Heart left ventricle (tissue), 16 donors: ENCODE data around the gene VENTX. TPM values are rescaled to one million over a fixed set of nuclear protein-coding genes. Genes with fewer than 3 reads are reported as not detected.

ENCODE experiments used
- ATAC-seq, 4 donors: fragments of 200-7000 bp; cut with Tn5 transposase; one replicate each; pipeline ENCODE4 v1.9.1; 2020 to 2022; ENCODE audit warnings: moderate library complexity in 4 of 4, mild to moderate bottlenecking in 3 of 4, moderate number of reproducible peaks in 1 of 4
- DNase-seq, 5 donors: peaks; one replicate each; pipeline ENCODE4 v3.0.0-alpha.2; 2020
- H3K27ac ChIP-seq, 12 donors: fragments of 200-600 bp; sonication (generic) in 4 of 12; one replicate each; pipeline versions ENCODE4 v1.5.0 to v1.8.0; 2016 to 2022; ENCODE audit warnings: mild to moderate bottlenecking in 2 of 12
- H3K27me3 ChIP-seq, 9 donors: fragments of 200-600 bp; sonication (generic) in 2 of 9; one replicate each; pipeline versions ENCODE4 v1.5.1 to v1.8.0; 2016 to 2022; ENCODE audit warnings: mild to moderate bottlenecking in 3 of 9
- H3K36me3 ChIP-seq, 9 donors: fragments of 200-600 bp; sonication (generic) in 2 of 9; one replicate each; pipeline versions ENCODE4 v1.5.0 to v1.8.0; 2018 to 2022; ENCODE audit warnings: mild to moderate bottlenecking in 2 of 9
- H3K4me1 ChIP-seq, 12 donors: fragments of 200-600 bp; sonication (generic) in 4 of 12; one replicate each; pipeline versions ENCODE4 v1.5.0 to v1.8.0; 2016 to 2022; ENCODE audit warnings: mild to moderate bottlenecking in 3 of 12
- H3K4me3 ChIP-seq, 12 donors: fragments of 200-600 bp; sonication (generic) in 4 of 12; one replicate each; pipeline versions ENCODE4 v1.5.0 to v1.8.0; 2017 to 2022; ENCODE audit warnings: mild to moderate bottlenecking in 9 of 12, moderate library complexity in 4 of 12
- H3K9me3 ChIP-seq, 12 donors: fragments of 200-600 bp; sonication (generic) in 4 of 12; one replicate each; pipeline versions ENCODE4 v1.5.0 to v1.8.0; 2016 to 2022; ENCODE audit warnings: mild to moderate bottlenecking in 1 of 12
- POLR2A ChIP-seq, 2 donors: fragments of 450-650 bp; IDR thresholded peaks; one replicate each; pipeline ENCODE4 v1.6.1; 2017; ENCODE audit warnings: antibody characterized with exemption in 2 of 2, mild to moderate bottlenecking in 2 of 2, moderate library complexity in 2 of 2
- WGBS, 4 donors: extraction: QIAGEN DNeasy Blood & Tissue Kit in 2 of 4; methylation state at CpG; one replicate each; pipeline versions ENCODE4 v1.1.5 to v1.1.7; 2013 to 2018; 5-methylcytosine and 5-hydroxymethylcytosine counted together
- intact Hi-C, 10 donors: fragments of 100-400 bp; cut with DNase I; formaldehyde crosslinking; loops; one replicate each; pipeline versions ENCODE4 v1.11.1 to v1.14.2; 2022
- polyA plus RNA-seq, 2 donors: library from polyadenylated mRNA; stranded (reverse); fragments of 200-250 nt; gene quantifications; one replicate each; pipeline ENCODE4 v1.2.3, GENCODE V29; 2013
- total RNA-seq, 9 donors: library from RNA; depleted of rRNA in 2 of 9; stranded (reverse); fragments of >200 nt in 2 of 9; fragmentation: NEBNext Ultra II Directional in 3 of 9; extraction: Animal tissue kit (Norgen Biotek cat#: 25700) in 3 of 9; gene quantifications; one replicate each; pipeline versions ENCODE4 v1.1.0 to v1.2.4, GENCODE V29; 2016 to 2023
- TF ChIP-seq, protein P1 (sequence below), 12 donors: fragments of 200-600 bp; sonication (generic) in 4 of 12; IDR thresholded peaks; one replicate each; pipeline versions ENCODE4 v1.5.0 to v1.8.0; 2018 to 2022; ENCODE audit warnings: antibody characterized with exemption in 12 of 12, mild to moderate bottlenecking in 5 of 12
- donor health status: ischemic (EF 13 %, LVEDD 7.1; RV severe dilation, severe dysfunction).
- donor health status: healthy with polysubstance abuse.
- donor health status: DM: no; HTN: yes; CAD: no.
- donor health status: DM: no; HTN: no; CAD: no.
- donor health status: ischemic (EF 25% LVEDD 6.9; RV normal size, moderate dysfunction).
- donor health status: ischemic (EF 25% LVEDD 5.7; RV mildly dilated, moderate dysfunction).
- donor health status: healthy.
- donor health status: DM: yes; HTN: yes; CAD: no.
- donor health status: ischemic (EF 35%, LVEDD 5.7; RV mildly dilated, moderate dysfunction).
- donor health status: nonischemic (EF 11% LVEDD 7.7; RV severe dilation, severe dysfunction).
- donor health status: DM: yes; HTN: yes; CAD: no.
- donor health status: PGD.
- donor health status: ischemic (EF 29% LVEDD 5.4; RV normal size, mild dysfunction).
- donor health status: nonischemic (EF 23%, LVEDD 6.1; RV moderate dilation, normal function).

Gene VENTX
- total and polyA plus RNA-seq, 11 donors: 0.29 to 2.3 (median 0.58) TPM

DNA sequence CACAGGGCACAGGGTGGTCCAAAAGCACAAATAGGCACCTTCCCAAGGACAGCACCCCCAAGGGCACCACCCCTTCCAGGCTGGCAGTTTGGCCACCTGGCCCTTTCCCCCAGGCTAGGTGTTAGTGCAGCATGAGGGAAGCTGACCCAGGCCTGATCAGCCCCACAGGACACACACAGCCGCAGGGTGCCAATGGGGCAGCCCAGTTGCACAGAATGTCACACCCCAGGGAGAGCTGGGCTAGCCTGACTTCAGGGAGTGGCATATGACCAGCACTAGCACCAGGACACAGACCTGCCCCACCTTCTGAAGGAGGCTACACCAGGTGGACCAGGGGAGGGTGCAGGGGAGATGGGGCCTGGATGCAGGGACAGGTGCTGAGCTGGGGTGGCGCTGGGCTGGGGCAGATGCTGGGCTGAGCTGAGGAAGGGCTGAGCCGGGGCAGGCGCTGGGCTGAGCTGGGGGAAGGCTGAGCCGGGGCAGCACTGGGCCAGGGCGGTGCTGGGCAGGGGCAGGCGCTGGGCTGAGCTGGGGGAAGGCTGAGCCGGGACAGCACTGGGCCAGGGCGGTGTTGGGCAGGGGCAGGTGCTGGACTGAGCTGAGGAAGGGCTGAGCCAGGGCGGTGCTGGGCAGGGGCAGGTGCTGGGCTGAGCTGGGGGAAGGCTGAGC, 42.9 kb downstream of the VENTX start:
- Histone ChIP-seq H3K4me1 (peaks cover 0 to 51% (median 8%) of the 10 kb centered on the region in 12 donors), H3K9me3 (no peaks in the 10 kb centered on the region), H3K4me3 (no peak overlapping the region), H3K27ac (peak overlapping the region in 1 of 12 donors; percentile 81), H3K27me3 (peaks cover 0 to 19% (median 13%) of the 10 kb centered on the region in 9 donors), H3K36me3 (peaks cover 6 to 72% (median 58%) of the 10 kb centered on the region in 9 donors)
- intact Hi-C loops: no loop called here
- ATAC-seq (no peak), DNase-seq (no peak)
- TF ChIP-seq, protein P1, sequence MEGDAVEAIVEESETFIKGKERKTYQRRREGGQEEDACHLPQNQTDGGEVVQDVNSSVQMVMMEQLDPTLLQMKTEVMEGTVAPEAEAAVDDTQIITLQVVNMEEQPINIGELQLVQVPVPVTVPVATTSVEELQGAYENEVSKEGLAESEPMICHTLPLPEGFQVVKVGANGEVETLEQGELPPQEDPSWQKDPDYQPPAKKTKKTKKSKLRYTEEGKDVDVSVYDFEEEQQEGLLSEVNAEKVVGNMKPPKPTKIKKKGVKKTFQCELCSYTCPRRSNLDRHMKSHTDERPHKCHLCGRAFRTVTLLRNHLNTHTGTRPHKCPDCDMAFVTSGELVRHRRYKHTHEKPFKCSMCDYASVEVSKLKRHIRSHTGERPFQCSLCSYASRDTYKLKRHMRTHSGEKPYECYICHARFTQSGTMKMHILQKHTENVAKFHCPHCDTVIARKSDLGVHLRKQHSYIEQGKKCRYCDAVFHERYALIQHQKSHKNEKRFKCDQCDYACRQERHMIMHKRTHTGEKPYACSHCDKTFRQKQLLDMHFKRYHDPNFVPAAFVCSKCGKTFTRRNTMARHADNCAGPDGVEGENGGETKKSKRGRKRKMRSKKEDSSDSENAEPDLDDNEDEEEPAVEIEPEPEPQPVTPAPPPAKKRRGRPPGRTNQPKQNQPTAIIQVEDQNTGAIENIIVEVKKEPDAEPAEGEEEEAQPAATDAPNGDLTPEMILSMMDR (IDR thresholded peaks at IDR 0.05): no peak
- TF ChIP-seq POLR2A (IDR thresholded peaks at IDR 0.05): no peak
- WGBS, 4 donors: 91 to 96% (median 94%) methylated on average over 6 to 10 of the region's 10 CpGs

DNA sequence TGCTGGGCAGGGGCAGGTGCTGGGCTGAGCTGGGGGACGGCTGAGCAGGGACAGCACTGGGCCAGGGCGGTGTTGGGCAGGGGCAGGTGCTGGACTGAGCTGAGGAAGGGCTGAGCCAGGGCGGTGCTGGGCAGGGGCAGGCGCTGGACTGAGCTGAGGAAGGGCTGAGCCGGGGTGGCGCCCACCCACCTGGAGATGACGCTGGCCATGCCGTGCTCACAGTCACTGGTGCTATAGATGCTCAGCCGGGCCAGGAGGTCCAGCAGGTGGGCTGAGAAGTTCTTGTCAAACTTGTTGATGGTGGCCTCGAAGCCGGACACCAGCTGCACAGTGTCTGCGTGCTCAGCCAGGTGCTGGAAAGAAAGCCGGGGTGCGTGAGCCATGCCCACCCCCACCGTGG, 43.4 kb downstream of the VENTX start:
- intact Hi-C loops: no loop called here
- ATAC-seq (no peak), DNase-seq (no peak)
- TF ChIP-seq POLR2A (IDR thresholded peaks at IDR 0.05): no peak
- TF ChIP-seq, protein P1 (IDR thresholded peaks at IDR 0.05): no peak
- H3K9me3 ChIP-seq: no peaks in the 10 kb centered on the region
- no peak overlapping the region for H3K27ac ChIP-seq
- WGBS, 4 donors: 94 to 95% (median 94%) methylated on average over 8 to 15 of the region's 15 CpGs
- H3K36me3 ChIP-seq: peaks cover 6 to 78% (median 64%) of the 10 kb centered on the region in 9 donors
- peaks cover 0 to 45% (median 8%) of the 10 kb centered on the region in 12 donors for H3K4me1 ChIP-seq
- peaks cover 0 to 14% (median 7%) of the 10 kb centered on the region in 9 donors for H3K27me3 ChIP-seq
- no peak overlapping the region for H3K4me3 ChIP-seq

DNA sequence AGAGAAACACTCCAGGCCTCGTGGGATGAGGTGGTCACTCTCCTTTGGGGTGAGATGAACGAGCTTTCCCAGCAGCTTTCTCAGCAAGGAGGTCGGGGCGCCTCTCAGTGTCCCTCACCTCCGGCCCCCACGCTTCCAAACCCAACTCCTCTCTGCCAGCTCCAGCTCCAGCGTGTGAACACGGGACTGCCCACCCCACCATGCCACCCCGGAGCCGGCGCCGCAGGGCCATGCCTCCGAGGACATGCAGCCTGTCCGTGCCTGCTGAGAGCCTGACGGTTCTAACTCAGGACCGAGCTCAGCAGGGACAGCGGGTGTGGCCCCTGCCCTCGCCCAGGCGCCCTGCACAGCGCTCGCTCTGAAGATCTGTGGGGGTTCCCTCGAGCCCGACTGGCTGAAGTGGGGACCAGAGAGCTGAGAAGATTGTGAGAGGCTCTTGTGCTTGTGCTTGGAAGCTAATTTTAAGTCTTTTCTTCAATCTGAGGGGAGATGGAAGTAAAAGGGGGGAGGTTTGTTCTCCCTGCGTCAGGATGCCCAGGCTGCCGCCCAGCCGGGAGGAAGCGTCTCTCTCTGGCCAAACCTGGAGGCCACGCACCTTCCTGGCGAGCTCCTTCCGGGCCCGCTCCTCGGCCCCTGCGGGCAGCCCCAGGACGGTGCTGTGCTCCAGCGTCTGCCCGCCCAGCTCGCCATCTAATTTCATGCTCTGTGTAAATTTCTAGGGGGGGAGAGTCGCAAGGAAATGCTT, 44.1 kb downstream of the VENTX start:
- Histone ChIP-seq H3K27ac (no peak overlapping the region), H3K4me3 (no peak overlapping the region), H3K9me3 (no peaks in the 10 kb centered on the region), H3K27me3 (peaks cover 0 to 6% (median under 1%) of the 10 kb centered on the region in 9 donors), H3K4me1 (peaks cover 0 to 38% (median 2%) of the 10 kb centered on the region in 12 donors), H3K36me3 (peaks cover 6 to 85% (median 71%) of the 10 kb centered on the region in 9 donors)
- TF ChIP-seq, protein P1 (IDR thresholded peaks at IDR 0.05): no peak
- no peak for TF ChIP-seq POLR2A (IDR thresholded peaks at IDR 0.05)
- no peak for DNase-seq
- WGBS, 4 donors: 89 to 93% (median 92%) methylated on average over 34 to 38 of the region's 38 CpGs
- ATAC-seq: no peak
- intact Hi-C loops: no loop called here

DNA sequence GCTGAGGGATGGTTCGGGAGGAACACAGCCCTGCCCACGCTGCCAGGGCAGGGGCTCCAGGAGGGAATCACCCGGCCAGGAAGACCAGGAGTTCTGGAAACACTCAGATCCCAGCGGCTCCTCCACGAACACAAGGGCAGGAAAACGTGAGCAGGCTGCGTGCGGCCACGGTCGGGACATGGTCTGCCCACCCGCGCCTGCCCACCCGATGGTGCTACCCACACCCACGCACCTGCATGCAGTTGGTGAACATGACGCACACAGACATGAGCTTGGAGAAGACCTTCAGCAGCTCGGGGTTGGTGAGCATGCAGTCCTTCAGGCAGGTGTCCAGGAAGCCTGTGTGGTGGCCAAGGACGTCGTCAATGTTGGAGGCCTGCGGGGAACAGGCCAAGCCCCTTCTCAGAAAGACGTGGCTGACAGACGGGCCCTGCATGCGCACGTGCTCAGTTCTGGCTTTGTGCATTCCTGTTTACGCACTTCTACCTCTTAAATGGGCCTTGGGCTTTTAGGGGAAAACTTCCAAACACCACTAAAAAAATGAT, 45.3 kb downstream of the VENTX start:
- 92 to 94% (median 93%) methylated on average over 23 to 24 of the region's 24 CpGs for WGBS, 4 donors
- no peak for ATAC-seq

More for the DNA sequence above, 45.3 kb downstream of the VENTX start:
- intact Hi-C loops: no loop called here
- no peak overlapping the region for H3K27ac ChIP-seq
- no peak overlapping the region for H3K4me3 ChIP-seq
- H3K4me1 ChIP-seq: peaks cover 0 to 27% (median 0%) of the 10 kb centered on the region in 12 donors
- no peaks in the 10 kb centered on the region for H3K27me3 ChIP-seq
- H3K9me3 ChIP-seq: no peaks in the 10 kb centered on the region
- TF ChIP-seq, protein P1 (IDR thresholded peaks at IDR 0.05): no peak
- TF ChIP-seq POLR2A (IDR thresholded peaks at IDR 0.05): no peak
- H3K36me3 ChIP-seq: peaks cover 6 to 96% (median 82%) of the 10 kb centered on the region in 9 donors
- DNase-seq: no peak
